Choroid plexus epithelial cell (primary cell): Measurements from ENCODE around the gene SEMA6C.
"Not testable (repeated sequence)": the region's sequence is repeated elsewhere in the genome, so short reads cannot be mapped to it uniquely, and the experiment has no call there.

Experiments used
- DNase-seq: peaks from one replicate; pipeline ENCODE4 v3.0.0-alpha.2; 2010; ENCODE audit warnings: low read depth
- H3K4me3 ChIP-seq: 2 replicates; pipeline ENCODE4 v1.5.1; 2011; ENCODE audit warnings: low read depth, mild to moderate bottlenecking, control low read depth, low read length, moderate library complexity
- TF ChIP-seq, protein P1 (sequence below): conservative IDR thresholded peaks from 2 replicates; pipeline ENCODE4 v1.5.1; 2011; ENCODE audit warnings: low read depth, mild to moderate bottlenecking, control low read depth, inconsistent platforms, low read length, moderate library complexity

SEMA6C gene, protein sequence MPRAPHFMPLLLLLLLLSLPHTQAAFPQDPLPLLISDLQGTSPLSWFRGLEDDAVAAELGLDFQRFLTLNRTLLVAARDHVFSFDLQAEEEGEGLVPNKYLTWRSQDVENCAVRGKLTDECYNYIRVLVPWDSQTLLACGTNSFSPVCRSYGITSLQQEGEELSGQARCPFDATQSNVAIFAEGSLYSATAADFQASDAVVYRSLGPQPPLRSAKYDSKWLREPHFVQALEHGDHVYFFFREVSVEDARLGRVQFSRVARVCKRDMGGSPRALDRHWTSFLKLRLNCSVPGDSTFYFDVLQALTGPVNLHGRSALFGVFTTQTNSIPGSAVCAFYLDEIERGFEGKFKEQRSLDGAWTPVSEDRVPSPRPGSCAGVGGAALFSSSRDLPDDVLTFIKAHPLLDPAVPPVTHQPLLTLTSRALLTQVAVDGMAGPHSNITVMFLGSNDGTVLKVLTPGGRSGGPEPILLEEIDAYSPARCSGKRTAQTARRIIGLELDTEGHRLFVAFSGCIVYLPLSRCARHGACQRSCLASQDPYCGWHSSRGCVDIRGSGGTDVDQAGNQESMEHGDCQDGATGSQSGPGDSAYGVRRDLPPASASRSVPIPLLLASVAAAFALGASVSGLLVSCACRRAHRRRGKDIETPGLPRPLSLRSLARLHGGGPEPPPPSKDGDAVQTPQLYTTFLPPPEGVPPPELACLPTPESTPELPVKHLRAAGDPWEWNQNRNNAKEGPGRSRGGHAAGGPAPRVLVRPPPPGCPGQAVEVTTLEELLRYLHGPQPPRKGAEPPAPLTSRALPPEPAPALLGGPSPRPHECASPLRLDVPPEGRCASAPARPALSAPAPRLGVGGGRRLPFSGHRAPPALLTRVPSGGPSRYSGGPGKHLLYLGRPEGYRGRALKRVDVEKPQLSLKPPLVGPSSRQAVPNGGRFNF

DNA sequence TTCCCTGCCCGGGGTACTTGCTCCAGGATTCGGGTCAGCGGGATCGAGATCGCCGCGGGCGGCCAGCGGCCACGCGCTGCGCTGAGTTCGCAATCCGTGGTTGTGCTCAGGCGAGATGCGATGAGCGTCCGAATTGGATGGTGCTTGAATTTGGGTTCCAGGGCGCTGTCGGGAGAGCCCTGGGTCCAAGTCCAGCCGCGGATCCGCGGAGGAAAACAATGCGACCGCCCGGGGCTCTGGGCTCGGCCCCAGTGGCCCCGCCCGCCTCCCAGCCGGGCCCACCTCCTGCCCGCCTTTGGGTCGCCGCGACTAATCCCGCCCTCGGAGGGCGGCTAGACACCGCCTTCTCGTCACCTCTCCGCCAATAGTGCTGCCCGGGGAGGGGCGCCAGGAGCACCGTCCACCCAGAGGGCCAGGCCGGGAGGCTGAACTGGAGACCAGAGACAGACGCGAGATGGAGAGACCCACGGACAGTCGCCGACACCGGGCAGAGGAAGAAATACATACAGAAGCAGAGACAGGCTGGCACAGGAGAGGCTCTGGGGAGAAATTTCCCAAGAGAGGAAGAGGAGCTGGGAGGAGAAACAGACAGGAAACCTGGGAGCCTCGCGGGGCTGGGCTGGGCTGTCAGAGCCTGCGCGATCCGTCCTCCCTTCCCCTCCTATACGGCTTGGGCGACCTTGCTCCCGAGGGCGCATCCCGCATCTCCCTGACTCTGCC, at the start of gene SEMA6C:
TSS of gene SEMA6C (minus strand) at position 220 of the 720 bp plus-strand sequence. CDS start 4,010 bp downstream, outside the sequence.
- peak; percentile 91 for DNase-seq
- TF ChIP-seq, protein P1, sequence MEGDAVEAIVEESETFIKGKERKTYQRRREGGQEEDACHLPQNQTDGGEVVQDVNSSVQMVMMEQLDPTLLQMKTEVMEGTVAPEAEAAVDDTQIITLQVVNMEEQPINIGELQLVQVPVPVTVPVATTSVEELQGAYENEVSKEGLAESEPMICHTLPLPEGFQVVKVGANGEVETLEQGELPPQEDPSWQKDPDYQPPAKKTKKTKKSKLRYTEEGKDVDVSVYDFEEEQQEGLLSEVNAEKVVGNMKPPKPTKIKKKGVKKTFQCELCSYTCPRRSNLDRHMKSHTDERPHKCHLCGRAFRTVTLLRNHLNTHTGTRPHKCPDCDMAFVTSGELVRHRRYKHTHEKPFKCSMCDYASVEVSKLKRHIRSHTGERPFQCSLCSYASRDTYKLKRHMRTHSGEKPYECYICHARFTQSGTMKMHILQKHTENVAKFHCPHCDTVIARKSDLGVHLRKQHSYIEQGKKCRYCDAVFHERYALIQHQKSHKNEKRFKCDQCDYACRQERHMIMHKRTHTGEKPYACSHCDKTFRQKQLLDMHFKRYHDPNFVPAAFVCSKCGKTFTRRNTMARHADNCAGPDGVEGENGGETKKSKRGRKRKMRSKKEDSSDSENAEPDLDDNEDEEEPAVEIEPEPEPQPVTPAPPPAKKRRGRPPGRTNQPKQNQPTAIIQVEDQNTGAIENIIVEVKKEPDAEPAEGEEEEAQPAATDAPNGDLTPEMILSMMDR, result no peak
- peak within 1 kb of the TSS; percentile 78 for H3K4me3 ChIP-seq

DNA sequence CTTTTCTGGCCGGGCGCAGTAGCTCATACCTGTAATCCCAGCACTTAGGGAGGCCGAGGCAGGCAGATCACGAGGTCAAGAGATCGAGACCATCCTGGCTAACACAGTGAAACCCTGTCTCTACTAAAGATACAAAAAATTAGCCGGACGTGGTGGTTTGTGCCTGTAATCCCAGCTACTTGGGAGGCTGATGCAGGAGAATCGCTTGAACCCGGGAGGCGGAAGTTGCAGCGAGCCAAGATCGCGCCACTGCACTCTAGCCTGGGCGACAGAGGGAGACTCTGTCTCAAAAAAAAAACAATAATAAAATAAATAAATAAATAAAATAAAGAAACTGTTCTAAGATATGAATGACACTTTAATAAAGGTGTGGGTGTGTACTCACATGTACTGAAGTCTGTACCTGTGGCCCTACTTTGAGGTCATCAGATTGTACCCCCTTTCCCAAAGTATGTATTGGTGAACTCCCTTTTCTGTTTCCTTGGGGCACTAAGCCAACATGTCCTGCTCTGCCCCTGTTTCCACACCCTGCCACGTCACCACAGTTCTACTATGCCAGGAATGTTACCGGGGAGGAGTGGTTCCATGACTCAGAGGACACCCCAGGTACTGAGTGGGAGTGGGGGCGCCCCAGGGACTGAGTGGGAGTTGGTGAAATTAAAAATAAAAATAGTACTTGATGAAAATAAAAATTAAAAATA, 48.6 kb upstream of the SEMA6C start:
- DNase-seq, result peak; percentile 93

DNA sequence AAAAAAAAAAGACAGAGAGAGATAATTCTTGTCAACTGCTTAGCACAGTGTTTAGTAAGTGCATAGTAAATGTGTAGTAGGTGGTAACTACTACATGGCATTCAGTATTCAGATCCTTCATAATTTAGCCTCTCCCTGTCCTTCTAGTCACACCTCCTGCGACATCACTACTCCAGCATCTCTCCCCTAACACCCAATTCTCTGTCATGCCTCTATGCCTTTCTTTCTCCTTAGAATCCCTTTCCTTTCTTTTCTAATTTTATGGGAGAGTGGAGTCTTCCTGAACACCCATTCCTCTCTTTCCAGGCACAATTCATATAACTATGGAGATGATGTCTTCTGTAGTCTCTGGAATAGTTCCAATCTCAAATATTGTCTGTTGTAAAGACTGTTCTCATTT, 47.4 kb upstream of the SEMA6C start:
- H3K4me3 ChIP-seq, result no peak overlapping the region
- DNase-seq, result no peak
- TF ChIP-seq, protein P1, result no peak

More for the DNA sequence above, 48.6 kb upstream of the SEMA6C start:
- H3K4me3 ChIP-seq, result not testable (repeated sequence)

DNA sequence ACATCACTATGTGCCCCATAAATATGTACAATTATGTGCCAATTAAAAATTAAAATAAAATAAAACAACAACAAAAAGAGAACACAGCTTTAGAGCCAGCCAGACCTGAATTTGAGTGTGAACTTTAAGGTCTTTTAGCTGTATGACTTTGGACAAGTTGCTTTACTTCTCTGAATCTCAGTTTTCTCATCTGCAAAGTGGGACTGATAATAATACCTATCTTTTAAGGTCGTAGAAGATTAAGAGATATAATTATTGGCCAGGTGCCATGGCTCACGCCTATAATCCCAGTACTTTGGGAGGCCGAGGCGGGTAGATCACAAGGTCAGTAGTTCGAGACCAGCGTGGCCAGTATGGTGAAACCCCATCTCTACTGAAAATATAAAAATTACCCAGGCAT, 46.9 kb upstream of the SEMA6C start:
- DNase-seq, result no peak
- H3K4me3 ChIP-seq, result no peak overlapping the region
- TF ChIP-seq, protein P1, result no peak

DNA sequence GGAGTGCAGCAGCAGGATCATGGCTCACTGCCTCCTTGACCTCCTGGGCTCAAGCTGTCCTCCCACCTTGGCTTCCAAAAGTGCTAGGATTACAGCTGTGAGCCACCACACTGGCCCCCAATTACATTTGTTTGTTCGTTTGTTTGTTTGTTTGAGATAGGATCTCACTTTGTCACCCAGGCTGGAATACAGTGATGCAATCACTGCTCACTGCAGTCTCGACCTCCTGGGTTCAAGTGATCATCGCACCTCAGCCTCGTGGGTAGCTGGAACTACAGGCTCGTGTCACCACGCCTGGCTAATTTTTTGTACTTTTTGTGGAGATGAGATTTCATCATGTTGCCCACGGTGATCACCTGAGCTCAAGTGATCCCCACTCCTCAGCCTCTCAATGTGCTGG, 45.6 kb upstream of the SEMA6C start:
- DNase-seq, result no peak
- no peak overlapping the region for H3K4me3 ChIP-seq
- TF ChIP-seq, protein P1, result no peak

DNA sequence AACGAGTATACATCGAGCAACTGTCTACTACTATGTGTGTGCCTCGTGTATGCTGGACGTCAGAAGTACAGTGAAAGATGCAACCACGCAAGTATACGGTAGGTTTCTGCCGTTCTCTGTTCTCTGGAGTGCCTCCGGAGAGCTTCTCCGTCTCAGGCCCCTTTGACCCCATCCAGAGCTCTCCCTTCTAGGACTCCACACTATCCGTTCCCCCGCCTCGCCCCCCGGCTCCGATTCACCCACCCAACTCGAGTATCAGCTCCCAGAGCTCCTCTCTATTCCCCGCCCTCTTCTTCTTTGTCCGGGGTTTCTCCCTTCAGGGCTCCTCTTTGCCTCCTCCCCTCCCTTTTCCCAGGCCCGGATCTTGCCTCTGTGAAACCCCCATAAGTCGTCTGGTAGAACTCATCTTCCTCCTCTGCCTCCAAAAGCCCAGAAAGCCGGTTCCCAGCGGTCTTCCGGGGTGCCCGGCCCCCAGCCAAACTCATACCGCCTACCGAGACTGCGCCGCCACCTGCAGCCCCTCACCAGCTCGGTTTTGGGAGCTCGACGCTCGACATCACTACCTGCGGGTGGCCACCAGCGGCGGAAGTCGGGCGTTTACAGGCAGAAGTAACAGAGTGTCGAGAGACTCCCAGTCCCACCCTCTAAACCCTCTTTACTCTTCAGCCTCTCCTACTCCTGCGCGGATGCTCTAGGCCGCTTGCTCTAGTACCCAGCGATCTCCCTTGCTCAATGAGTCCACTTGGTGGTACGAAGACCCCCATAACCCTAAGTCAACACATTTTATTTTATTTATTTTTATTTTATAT, 43.4 kb upstream of the SEMA6C start, which contains the start of gene VPS72:
TSS of gene VPS72 (minus strand) at position 561 of the 809 bp plus-strand sequence. CDS start at position 485, 76 bp downstream.
- H3K4me3 ChIP-seq, result peak within 1 kb of the TSS; percentile 93
- DNase-seq, result peak; percentile 93
- TF ChIP-seq, protein P1, result peak; percentile 15

DNA sequence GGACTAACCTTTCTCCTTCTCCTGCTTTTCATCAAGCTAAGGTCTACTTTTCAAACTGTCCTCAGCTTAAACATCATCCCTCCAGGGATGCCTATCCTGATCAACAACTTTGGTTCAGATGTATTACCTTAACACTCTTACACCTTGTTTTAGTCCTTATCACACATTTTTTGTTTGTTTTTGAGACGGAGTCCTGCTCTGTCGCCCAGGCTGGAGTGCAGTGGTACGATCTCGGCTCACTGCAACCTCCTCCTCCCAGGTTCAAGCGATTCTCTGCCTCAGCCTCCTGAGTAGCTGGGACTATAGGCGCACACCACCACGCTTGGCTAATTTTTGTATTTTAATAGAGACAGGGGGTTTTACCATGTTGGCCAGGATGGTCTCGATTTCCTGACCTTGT, 42.2 kb upstream of the SEMA6C start:
- peak overlapping the region; percentile 93 for H3K4me3 ChIP-seq
- not testable (repeated sequence) for DNase-seq
